GM10266 (cell line): ENCODE data around the gene TRMT44.

Experiments used
- DNase-seq: peaks from one replicate; pipeline ENCODE4 v3.0.0; 2012; ENCODE audit errors: extremely low spot score
- CTCF ChIP-seq: IDR thresholded peaks from 2 replicates; pipeline ENCODE4 v1.5.1; 2012; ENCODE audit warnings: mild to moderate bottlenecking, low read depth; ENCODE audit not compliant: control insufficient read depth, insufficient read depth; ENCODE audit errors: missing control alignments

The TRMT44 gene

GRCh38 chr4:8395504-8396296 is 44.9 kb upstream of the TRMT44 start:
- no peak for TF ChIP-seq CTCF
- no peak for DNase-seq

- TF ChIP-seq CTCF, result no peak
- no peak for DNase-seq
These were observed 43.7 kb upstream of the TRMT44 start for GRCh38 chr4:8396762-8397406.

- DNase-seq, result no peak
- no peak for TF ChIP-seq CTCF
These were observed 42.2 kb upstream of the TRMT44 start for GRCh38 chr4:8398347-8398746.

- no peak for DNase-seq
- no peak for TF ChIP-seq CTCF
These were observed 41.3 kb upstream of the TRMT44 start for GRCh38 chr4:8399298-8399697.

- no peak for TF ChIP-seq CTCF
- no peak for DNase-seq
These were observed 39.8 kb upstream of the TRMT44 start for GRCh38 chr4:8400632-8401325.

- no peak for DNase-seq
- TF ChIP-seq CTCF, result no peak
These were observed 38.9 kb upstream of the TRMT44 start for GRCh38 chr4:8401665-8402064.

- DNase-seq, result no peak
- TF ChIP-seq CTCF, result no peak
These were observed 38.4 kb upstream of the TRMT44 start for GRCh38 chr4:8402181-8402597.
